ENCODE measurements around the gene HOXD4.

DNA sequence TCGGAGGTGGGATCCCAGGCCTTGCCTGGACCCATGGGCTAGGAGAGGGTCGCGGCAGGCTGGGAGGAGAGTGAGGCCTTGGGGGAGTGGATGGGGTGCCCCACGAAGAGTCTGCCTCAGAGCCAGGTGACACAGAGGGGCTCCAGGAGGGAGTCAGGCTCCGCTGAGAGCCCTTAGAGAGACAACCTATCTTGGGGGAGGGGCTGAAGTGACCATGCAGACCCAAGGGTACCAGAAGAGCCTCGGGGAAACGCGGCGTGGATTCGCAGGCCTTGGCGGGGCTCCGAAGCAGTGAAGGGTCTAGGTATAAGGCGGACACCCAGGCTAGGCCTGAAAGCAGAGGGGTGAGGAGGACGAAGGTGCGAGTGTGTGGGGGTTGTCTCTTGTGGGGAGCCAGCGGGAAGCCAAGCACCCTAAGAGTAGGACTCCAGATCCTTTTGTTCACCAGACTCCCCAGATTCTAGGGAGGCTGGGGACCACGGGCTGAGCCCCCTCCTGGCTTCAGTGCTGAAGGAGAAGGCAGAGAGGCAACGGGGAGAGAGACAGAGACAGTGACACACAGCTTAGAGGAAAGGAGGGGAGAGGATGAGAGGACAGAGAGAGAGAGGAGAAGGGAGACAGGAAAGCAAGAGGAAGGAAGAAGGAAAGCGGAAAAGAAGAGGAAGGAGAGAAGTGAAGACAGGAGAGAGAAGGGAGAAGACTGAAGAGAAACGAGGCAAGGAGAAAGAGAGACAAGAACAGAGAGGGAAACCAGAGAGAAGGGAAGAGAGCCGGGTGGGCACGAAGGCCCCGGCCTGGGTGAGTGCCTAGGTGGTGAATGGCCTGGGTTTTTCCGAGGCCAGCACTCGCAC is 45.4 kb upstream of the HOXD4 start:
- TF ChIP-seq, protein P1, sequence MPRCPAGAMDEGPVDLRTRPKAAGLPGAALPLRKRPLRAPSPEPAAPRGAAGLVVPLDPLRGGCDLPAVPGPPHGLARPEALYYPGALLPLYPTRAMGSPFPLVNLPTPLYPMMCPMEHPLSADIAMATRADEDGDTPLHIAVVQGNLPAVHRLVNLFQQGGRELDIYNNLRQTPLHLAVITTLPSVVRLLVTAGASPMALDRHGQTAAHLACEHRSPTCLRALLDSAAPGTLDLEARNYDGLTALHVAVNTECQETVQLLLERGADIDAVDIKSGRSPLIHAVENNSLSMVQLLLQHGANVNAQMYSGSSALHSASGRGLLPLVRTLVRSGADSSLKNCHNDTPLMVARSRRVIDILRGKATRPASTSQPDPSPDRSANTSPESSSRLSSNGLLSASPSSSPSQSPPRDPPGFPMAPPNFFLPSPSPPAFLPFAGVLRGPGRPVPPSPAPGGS (IDR thresholded peaks at IDR 0.05), result no peak
- no peak for TF ChIP-seq CTCF (IDR thresholded peaks at IDR 0.05)
- no peak for TF ChIP-seq HDAC2 (IDR thresholded peaks at IDR 0.05)
- no peak for TF ChIP-seq TP53 (CRISPR knock-in tag; IDR thresholded peaks at IDR 0.05)
- no peak for TF ChIP-seq HMGXB4 (CRISPR knock-in tag; IDR thresholded peaks at IDR 0.05; ENCODE audit: borderline replicate concordance)
- TF ChIP-seq RFX5 (IDR thresholded peaks at IDR 0.05), result no peak
- no peak for TF ChIP-seq PHF8 (IDR thresholded peaks at IDR 0.05; ENCODE audit: borderline replicate concordance, low read depth)
- no peak for TF ChIP-seq POLR2A (IDR thresholded peaks at IDR 0.05; ENCODE audit: low read length)
- no peak for TF ChIP-seq HOXA7 (CRISPR knock-in tag; IDR thresholded peaks at IDR 0.05)
- no peak for TF ChIP-seq RAD21 (conservative IDR thresholded peaks at IDR 0.05 in 1 of 2, IDR thresholded peaks at IDR 0.05 in 1 of 2)
- TF ChIP-seq MAX (IDR thresholded peaks at IDR 0.05), result no peak
- TF ChIP-seq SMC3 (IDR thresholded peaks at IDR 0.05), result no peak
- TF ChIP-seq, protein P2, sequence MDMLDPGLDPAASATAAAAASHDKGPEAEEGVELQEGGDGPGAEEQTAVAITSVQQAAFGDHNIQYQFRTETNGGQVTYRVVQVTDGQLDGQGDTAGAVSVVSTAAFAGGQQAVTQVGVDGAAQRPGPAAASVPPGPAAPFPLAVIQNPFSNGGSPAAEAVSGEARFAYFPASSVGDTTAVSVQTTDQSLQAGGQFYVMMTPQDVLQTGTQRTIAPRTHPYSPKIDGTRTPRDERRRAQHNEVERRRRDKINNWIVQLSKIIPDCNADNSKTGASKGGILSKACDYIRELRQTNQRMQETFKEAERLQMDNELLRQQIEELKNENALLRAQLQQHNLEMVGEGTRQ (IDR thresholded peaks at IDR 0.05), result no peak
- no peak for TF ChIP-seq EP300 (IDR thresholded peaks at IDR 0.05)
